GM12875 (cell line): Measurements from ENCODE around the gene ZNF821.
A peak's percentile ranks its signal among the peaks of the same experiment; 100 is the strongest.

ENCODE experiments used
- H3K4me3 ChIP-seq: one replicate; pipeline ENCODE4 v1.5.1; 2011; ENCODE audit warnings: low read depth, low read length, control low read depth
- TF ChIP-seq, protein P1 (sequence below): IDR thresholded peaks from 2 replicates; pipeline ENCODE4 v1.5.1; 2011; ENCODE audit warnings: low read depth, mild to moderate bottlenecking, control low read depth, inconsistent platforms, low read length, moderate library complexity, borderline replicate concordance; ENCODE audit not compliant: insufficient read depth

Gene ZNF821, protein sequence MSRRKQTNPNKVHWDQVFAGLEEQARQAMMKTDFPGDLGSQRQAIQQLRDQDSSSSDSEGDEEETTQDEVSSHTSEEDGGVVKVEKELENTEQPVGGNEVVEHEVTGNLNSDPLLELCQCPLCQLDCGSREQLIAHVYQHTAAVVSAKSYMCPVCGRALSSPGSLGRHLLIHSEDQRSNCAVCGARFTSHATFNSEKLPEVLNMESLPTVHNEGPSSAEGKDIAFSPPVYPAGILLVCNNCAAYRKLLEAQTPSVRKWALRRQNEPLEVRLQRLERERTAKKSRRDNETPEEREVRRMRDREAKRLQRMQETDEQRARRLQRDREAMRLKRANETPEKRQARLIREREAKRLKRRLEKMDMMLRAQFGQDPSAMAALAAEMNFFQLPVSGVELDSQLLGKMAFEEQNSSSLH

DNA sequence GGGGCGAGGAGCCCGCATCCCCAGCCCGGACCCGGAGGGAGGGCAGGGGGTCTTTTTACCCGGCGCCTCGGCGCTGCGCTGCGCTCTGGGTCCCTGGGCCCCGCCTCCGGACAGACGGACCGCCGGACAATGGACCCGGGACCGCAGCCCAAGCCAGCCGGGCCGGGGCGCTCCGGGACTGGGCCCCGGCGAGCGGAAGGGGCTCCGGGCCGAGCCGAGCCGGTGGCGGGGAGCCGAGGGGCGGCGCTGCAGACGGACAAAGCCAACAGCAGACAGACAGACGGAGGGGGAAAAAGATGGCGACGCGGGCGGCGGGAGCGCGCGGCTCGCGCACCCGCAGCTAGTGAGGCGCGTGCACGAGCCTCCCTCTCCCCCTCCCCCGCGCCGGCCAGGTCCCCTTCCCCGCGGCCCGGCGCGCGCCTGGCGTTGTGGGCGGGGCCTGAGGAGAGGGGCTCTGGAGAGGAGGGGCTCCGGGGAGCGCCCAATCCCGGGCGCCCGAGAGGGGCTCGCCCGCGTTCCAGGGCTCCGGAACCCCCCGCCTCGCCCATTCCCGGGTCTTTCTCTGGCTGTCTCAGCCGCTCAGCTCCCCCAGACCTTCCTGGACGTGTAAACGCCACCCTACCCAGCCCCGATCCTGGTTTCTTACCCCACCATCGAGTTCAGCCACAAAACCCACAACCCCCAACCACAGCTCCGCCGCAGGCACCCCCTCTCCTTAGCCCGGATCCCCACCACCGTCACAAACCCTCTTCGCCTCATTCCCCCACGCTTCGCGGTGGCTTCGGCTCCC is at the start of gene ZNF821:
ZNF821 (minus strand) TSS at position 334 of the 790 bp plus-strand sequence. CDS start 4,236 bp downstream, outside the sequence.
- TF ChIP-seq, protein P1, sequence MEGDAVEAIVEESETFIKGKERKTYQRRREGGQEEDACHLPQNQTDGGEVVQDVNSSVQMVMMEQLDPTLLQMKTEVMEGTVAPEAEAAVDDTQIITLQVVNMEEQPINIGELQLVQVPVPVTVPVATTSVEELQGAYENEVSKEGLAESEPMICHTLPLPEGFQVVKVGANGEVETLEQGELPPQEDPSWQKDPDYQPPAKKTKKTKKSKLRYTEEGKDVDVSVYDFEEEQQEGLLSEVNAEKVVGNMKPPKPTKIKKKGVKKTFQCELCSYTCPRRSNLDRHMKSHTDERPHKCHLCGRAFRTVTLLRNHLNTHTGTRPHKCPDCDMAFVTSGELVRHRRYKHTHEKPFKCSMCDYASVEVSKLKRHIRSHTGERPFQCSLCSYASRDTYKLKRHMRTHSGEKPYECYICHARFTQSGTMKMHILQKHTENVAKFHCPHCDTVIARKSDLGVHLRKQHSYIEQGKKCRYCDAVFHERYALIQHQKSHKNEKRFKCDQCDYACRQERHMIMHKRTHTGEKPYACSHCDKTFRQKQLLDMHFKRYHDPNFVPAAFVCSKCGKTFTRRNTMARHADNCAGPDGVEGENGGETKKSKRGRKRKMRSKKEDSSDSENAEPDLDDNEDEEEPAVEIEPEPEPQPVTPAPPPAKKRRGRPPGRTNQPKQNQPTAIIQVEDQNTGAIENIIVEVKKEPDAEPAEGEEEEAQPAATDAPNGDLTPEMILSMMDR = peak; percentile 59
- H3K4me3 ChIP-seq = peak within 1 kb of the TSS; percentile 63

DNA sequence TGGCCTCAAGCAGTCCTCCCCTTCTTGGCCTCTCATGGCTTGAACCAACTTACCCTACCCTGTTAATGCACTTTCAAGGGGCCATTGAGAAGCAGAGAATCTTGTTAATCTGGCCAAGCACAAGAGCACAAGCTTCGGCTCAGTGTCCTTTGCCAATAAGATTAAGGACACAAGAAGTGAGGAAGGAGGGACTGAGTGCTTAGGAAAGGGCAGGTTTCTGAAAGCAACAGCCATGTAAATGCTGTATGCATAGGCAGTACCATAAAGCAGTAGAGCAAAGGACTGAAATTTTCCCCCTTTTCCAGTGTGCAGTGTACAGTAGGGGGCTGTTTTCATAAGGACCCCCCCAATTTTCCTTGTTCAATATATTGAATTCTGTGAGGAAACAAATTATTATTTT is 49.0 kb upstream of the ZNF821 start:
- TF ChIP-seq, protein P1 = no peak
- H3K4me3 ChIP-seq = no peak overlapping the region

DNA sequence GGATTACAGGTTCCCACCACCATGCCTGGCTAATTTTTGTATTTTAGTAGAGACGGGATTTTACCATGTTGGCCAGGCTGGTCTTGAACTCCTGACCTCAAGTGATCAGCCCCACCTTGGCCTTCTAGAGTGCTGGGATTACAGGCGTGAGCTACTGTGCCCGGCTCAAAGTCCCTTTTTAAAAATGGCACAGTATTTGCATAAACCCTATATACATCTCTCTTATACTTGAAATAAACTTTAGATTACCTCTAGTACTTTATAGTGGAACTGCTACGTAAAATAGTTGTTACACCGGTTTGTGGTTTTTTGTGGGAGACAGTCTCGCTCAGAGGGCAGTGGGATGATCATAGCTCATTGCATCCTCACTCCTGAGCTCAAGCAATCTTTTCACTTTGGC is 47.6 kb upstream of the ZNF821 start:
- no peak overlapping the region for H3K4me3 ChIP-seq
- TF ChIP-seq, protein P1 = no peak

DNA sequence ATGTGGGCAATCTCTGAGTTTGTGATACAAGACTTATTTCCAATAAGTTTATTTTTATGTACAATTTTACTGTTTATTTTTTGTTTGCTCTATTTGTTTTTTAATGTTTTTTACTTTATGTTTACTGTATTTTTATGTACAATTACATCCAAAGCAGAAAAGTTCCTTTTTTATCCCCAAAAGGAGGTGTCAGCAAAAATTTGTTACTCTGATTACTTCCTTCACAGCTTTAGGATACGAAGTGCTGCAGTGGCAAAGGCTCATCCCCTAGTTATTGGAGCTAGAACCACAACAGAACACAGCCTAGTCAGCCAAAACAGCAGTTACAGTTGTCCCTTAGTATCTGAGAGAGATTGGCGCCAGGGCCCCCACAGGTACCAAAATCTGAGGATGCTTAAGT is 47.0 kb upstream of the ZNF821 start:
- TF ChIP-seq, protein P1 = no peak
- H3K4me3 ChIP-seq = no peak overlapping the region

DNA sequence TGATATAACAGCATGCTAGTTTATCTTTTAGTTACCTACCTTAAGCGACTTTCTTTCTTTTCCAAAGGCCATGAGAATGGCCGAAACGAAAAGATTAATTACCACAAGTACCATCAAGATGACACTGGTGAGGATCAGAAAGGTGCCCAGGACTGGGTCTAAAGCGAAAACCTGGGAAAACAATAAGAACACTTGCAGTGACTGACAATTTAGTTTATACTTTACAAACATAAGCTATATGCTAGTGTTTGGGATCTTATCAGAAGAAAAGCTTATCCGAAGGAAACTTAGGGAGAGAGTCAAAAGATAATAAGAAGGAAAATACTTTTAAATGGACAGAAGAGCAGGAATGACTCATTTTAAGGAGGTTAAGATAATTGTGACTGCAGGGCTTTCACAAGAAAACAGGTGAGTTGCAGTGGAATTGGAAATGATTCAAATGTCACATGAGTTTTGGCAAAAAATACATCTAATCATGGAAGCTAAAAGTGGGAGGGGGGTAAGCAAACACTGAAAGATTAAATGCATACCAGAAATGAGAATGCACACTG is 46.1 kb upstream of the ZNF821 start:
- H3K4me3 ChIP-seq = no peak overlapping the region
- TF ChIP-seq, protein P1 = no peak

DNA sequence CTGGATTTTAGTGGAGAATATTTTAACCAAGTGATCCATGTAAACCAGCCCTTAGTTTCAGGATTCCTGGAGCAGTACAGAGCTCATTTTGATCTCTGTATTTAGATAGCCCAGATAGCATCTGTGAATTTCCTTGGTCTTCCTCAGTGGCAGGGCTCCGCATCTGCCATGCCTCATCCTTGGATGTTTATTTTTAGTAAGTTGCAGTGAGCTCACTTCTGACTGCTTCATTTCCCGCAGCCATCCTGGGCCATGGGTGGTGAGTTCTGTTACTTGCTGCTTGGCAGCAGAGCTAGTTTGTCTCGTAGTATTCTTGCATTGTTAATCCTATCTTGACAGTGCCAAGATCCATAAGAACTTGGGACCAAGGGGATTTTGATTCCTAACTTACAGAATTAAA is 45.1 kb upstream of the ZNF821 start:
- H3K4me3 ChIP-seq = no peak overlapping the region
- TF ChIP-seq, protein P1 = no peak

DNA sequence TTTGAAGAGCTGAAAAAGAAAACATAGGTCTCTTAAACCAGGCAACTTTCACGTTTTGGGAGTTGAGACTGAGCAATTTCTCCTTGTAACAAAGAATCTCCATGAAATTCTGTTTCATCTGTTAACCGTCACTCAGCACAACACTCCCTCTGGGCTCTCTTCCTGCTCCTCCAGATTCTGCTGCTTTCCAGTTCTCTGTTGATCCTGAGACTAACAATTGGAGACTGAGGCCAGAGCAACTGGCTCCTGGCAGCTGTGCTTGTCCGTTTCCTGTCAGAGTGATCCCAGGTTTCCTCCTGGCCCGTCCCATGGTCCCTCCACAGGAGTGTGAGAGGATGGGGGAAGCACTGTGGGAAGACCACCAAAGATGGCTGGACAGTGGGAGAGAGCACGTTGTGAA is 43.8 kb upstream of the ZNF821 start:
- TF ChIP-seq, protein P1 = no peak
- no peak overlapping the region for H3K4me3 ChIP-seq
